Ishikawa (cell line): Measurements from ENCODE around the gene GNAO1.

Experiments used
- CEBPB ChIP-seq: IDR thresholded peaks from 2 replicates; pipeline ENCODE4 v1.6.1; 2012
- EGR1 ChIP-seq: IDR thresholded peaks from 2 replicates; pipeline ENCODE4 v1.6.1; 2012
- EP300 ChIP-seq: IDR thresholded peaks from 2 replicates; pipeline ENCODE4 v1.6.1; 2012; ENCODE audit warnings: borderline replicate concordance
- RAD21 ChIP-seq: IDR thresholded peaks from 2 replicates; pipeline ENCODE4 v1.6.1; 2012; ENCODE audit warnings: low read depth
- TAF1 ChIP-seq: IDR thresholded peaks from 2 replicates; pipeline ENCODE4 v1.6.1; 2012; ENCODE audit warnings: low read depth, mild to moderate bottlenecking
- YY1 ChIP-seq: IDR thresholded peaks from 2 replicates; pipeline ENCODE4 v1.6.1; 2012; ENCODE audit warnings: low read depth
- ZBTB7A ChIP-seq: IDR thresholded peaks from 2 replicates; pipeline ENCODE4 v1.6.1; 2012; ENCODE audit warnings: low read depth
- TF ChIP-seq, protein P1 (sequence below): IDR thresholded peaks from 2 replicates; pipeline ENCODE4 v1.6.1; 2012; ENCODE audit warnings: low read depth, mild to moderate bottlenecking

DNA sequence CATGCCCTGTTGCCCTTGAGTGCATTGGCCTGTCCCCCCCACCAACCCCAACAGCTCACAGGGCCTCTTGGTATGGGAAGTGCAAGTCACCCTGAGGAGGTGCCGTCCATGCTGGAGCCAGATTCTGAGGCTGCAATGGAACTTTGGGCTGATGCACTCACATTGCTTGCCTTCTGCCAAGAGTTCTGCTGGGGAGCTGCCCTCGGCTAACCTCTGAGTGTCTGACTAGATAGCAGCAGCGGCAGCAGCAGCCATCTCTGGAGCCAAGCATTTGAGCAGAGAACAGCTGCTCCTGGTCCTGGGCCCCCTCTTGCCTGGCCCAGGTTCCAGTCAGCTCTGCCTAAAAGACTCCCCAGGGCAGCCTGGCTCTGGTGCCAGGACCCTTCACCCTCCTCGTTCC, 61.5 kb downstream of the GNAO1 start:
- no peak for TF ChIP-seq CEBPB
- no peak for TF ChIP-seq YY1
- TF ChIP-seq EGR1 = no peak
- TF ChIP-seq EP300 = no peak
- TF ChIP-seq RAD21 = no peak
- TF ChIP-seq, protein P1, sequence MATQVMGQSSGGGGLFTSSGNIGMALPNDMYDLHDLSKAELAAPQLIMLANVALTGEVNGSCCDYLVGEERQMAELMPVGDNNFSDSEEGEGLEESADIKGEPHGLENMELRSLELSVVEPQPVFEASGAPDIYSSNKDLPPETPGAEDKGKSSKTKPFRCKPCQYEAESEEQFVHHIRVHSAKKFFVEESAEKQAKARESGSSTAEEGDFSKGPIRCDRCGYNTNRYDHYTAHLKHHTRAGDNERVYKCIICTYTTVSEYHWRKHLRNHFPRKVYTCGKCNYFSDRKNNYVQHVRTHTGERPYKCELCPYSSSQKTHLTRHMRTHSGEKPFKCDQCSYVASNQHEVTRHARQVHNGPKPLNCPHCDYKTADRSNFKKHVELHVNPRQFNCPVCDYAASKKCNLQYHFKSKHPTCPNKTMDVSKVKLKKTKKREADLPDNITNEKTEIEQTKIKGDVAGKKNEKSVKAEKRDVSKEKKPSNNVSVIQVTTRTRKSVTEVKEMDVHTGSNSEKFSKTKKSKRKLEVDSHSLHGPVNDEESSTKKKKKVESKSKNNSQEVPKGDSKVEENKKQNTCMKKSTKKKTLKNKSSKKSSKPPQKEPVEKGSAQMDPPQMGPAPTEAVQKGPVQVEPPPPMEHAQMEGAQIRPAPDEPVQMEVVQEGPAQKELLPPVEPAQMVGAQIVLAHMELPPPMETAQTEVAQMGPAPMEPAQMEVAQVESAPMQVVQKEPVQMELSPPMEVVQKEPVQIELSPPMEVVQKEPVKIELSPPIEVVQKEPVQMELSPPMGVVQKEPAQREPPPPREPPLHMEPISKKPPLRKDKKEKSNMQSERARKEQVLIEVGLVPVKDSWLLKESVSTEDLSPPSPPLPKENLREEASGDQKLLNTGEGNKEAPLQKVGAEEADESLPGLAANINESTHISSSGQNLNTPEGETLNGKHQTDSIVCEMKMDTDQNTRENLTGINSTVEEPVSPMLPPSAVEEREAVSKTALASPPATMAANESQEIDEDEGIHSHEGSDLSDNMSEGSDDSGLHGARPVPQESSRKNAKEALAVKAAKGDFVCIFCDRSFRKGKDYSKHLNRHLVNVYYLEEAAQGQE = no peak
- TF ChIP-seq ZBTB7A = no peak
- no peak for TF ChIP-seq TAF1
